ENCODE measurements around the gene GPR150. TPM values are rescaled to one million over a fixed set of nuclear protein-coding genes. Genes with fewer than 3 reads are reported as not detected.

Gene GPR150
- polyA plus RNA-seq, 1 of the 3 experiments (the other 2 are of a cell fraction), result 0.07 TPM

GRCh38 chr5:95662946-95663345 is 43.1 kb downstream of the GPR150 start:
- H3K27ac ChIP-seq (ENCODE audit: low read depth in 2 of 2, low read length in 1 of 2), result no peak overlapping the region
- no peaks in the 10 kb centered on the region for H4K20me1 ChIP-seq (ENCODE audit: insufficient read depth)
- TF ChIP-seq USF2 (IDR thresholded peaks at IDR 0.05; ENCODE audit: borderline replicate concordance, low read depth, low read length) (no peak), TCF12 (IDR thresholded peaks at IDR 0.05) (no peak), ELF1 (IDR thresholded peaks at IDR 0.05) (no peak), FOXM1 (IDR thresholded peaks at IDR 0.05; ENCODE audit: low read depth) (no peak), FOXJ3 (CRISPR knock-in tag; IDR thresholded peaks at IDR 0.05) (no peak), REST (IDR thresholded peaks at IDR 0.05; ENCODE audit: low read depth, low read length) (no peak), POLR2AphosphoS5 (IDR thresholded peaks at IDR 0.05; ENCODE audit: low read depth, low read length) (no peak), NRF1 (IDR thresholded peaks at IDR 0.05; ENCODE audit: low read depth, low read length) (no peak), IRF3 (IDR thresholded peaks at IDR 0.05; ENCODE audit: low read depth, low read length) (no peak), MEF2A (IDR thresholded peaks at IDR 0.05; ENCODE audit: borderline replicate concordance, low read depth) (no peak), JUND (IDR thresholded peaks at IDR 0.05) (no peak), CTCF (IDR thresholded peaks at IDR 0.05) (no peak), USF1 (IDR thresholded peaks at IDR 0.05; ENCODE audit: borderline replicate concordance, low read depth) (no peak), MXI1 (IDR thresholded peaks at IDR 0.05; ENCODE audit: low read depth, low read length) (no peak), RFX5 (IDR thresholded peaks at IDR 0.05; ENCODE audit: low read length) (no peak), TEAD4 (IDR thresholded peaks at IDR 0.05; ENCODE audit: borderline replicate concordance, insufficient read depth) (no peak)
- no peaks in the 10 kb centered on the region for H3K36me3 ChIP-seq (replicated peaks in 1 of 2; ENCODE audit: control insufficient read depth in 1 of 2, insufficient read depth in 2 of 2, low read length in 1 of 2)
- H3K9me3 ChIP-seq, result no peaks in the 10 kb centered on the region
- H3K4me3 ChIP-seq (ENCODE audit: low read depth in 2 of 2, low read length in 1 of 2), result no peak overlapping the region
- no peaks in the 10 kb centered on the region for H3F3A ChIP-seq (replicated peaks; ENCODE audit: insufficient read depth)
- POLR2A ChIA-PET, result no interaction called here
- DNase-seq, result no peak
- H3K79me2 ChIP-seq (ENCODE audit: insufficient read depth), result no peaks in the 10 kb centered on the region
- H3K4me1 ChIP-seq (ENCODE audit: control insufficient read depth in 1 of 2, insufficient read depth in 2 of 2, low read depth in 1 of 2, low read length in 1 of 2), result no peaks in the 10 kb centered on the region; a peak in 1 of 4 replicates
- no peak overlapping the region for H3K4me2 ChIP-seq
- H3K9me2 ChIP-seq, result no peaks in the 10 kb centered on the region
- H3K9ac ChIP-seq, result no peak overlapping the region
- no peaks in the 10 kb centered on the region for H3K27me3 ChIP-seq (ENCODE audit: insufficient read depth)
- CTCF ChIA-PET, result interaction anchor here (1.6 to 4.3 kb wide), 17 partner anchors 11 to 185 kb away, joined by 3 to 30 read pairs (median 13); partner anchors contain the start of gene RHOBTB3
- no peak overlapping the region for H2AFZ ChIP-seq (ENCODE audit: low read depth)
